NCI-H1694 treated with DMSO at 0.1 percent for 48 hours (cell line): Measurements from ENCODE around the gene RGS3.

Experiments
- DNase-seq: peaks from one replicate; lab custom pipeline; 2025; lab: John Stamatoyannopoulos, UW

Gene RGS3

DNA sequence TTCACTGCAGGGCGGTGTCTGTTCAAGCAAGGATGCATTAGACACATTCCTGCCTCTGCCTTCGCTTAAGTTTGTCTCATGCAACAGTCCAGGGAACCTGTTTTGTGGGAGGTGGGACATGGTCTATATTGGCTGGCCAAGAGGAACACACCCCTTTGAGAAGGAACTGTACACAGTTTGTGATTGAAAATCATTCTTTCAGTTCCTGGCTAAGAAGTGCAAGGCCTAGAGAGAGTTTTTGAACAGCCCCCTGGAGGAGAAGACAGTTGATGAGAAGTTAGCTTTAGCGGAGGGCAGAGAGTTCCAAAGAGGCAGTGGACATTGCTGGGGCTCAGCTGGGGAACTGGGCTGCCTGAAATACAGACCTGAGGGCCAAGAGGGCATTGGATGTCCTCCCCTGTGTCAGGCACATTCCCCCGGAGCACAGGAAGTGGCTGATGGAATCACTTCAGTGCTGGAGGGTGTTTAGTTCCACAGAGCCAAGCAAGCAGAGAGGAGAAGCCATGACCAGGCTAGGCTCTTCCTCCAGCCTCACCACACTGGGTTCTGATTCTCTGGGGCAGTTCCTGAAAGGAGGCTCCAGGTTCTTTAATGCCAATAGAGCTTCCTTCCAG is 66.6 kb downstream of the RGS3 start:
- DNase-seq = no peak

DNA sequence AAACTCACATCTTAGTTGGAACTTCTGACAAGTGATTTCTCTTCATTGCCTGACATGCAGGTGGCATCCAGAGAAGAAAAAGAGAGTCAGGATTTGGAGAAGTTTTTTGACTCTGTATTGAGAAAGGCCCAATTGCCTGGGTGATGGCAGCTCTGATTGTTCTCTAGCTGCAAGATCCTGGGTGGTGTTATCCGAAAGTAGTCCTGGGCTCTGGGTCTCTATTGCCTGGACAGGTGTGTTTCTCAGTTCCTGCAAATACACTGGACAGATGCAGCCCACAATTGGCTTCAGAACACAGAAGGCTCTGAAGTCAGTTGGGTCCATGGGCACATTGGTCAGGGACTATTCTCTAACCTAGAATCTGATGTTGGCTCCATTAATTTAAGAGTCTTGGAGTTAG is 67.4 kb downstream of the RGS3 start:
- DNase-seq = no peak

DNA sequence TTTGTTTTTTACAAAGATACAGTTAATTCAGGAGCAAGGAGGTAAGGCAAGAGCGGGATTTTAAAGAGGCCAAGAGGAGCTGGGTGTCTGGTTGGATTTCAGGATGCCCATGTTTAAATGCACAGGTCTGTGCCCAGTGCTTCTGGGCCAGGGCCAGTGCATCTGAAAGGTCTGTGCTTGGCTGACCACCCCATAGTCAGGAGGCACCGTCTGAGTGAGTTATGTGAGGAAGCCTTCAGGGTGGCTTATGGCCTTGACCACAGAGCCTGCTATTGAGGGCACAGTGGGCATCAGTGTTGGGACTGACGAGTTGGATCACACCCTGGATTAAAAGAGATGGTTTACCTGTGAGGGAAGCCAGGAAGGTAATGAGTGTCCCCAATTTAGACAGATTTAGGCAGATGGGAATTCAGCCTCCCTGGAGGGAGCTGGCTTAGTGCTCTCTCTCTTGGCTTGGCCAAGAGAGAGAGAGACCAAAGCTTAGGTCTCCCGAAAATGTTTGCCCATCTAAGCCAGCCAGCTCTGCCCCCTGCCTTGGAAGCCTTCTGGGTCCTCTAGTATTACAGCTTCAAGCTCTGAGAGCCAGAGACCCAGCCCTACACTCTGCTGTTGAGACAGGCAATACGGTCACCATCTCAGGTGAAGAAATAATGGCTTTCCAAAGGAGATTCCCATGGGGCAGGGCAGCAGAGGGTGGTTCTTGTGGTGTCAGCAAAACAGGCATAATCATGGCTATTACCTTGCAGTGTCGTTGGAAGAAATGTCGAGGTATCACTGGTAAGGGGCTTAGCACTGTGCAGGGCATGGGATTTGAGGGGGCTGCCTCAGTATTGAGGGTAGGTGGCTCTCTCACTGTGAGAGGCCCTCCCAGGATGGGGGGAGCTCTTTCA is 68.6 kb downstream of the RGS3 start:
- DNase-seq = no peak

DNA sequence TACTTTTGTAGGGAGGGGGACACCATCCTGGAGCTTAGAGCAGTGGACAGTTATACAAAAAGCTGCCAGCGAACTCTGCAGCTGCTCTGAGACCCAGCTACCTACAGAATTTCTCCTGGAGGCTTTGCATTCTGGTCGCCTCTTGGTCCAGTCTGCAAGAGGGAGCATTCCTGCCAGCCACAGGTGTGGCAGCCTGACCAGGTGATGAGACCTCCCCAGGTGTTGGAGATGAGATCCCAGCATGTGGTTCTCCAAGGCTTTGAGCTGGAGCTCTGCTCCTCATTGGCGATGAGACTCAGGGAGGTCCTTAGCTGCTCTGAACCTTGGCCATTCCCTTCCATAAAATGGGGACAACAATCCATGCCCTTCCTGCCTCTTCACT is 69.3 kb downstream of the RGS3 start:
- DNase-seq = no peak

DNA sequence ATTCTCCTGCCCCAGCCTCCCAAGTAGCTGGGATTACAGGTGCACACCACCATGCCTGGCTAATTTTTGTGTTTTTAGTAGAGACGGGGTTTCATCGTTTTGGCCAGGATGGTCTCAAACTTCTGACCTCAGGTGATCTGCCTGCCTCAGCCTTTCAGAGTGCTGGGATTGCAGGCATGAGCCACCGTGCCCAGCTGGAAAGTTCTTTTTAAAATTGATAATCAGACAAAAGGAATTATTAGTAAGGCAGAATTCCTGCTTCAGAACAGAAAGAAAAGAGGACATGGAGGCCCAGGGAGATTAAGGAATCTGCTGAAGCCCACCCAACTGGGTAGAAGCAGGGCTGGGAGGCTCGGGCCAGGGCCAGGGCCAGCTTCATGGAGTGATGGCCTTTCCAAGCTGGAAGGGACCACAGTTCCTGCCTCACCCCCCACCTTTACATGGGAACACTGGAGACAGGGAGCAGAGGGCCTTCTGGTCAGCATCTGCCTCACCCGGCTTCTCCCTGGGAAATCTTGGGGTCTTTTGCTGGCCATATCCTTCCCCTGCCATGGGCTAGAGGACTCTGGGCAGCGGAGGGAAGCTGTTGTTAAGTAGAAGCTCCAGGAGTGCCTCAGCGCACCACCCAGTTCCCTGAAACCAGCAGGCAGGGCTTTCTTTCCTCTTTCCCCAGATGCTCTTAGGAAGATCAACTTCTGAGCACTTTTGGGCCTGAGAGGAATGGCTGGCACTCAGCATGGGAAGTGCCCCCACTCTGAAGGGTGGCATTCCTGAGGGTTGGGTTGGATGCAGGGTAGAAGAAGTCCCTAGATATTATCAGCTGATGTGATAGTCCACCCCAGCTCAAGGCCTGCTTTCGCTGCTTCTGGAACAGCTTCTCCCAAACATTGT is 70.1 kb downstream of the RGS3 start:
- DNase-seq = no peak

DNA sequence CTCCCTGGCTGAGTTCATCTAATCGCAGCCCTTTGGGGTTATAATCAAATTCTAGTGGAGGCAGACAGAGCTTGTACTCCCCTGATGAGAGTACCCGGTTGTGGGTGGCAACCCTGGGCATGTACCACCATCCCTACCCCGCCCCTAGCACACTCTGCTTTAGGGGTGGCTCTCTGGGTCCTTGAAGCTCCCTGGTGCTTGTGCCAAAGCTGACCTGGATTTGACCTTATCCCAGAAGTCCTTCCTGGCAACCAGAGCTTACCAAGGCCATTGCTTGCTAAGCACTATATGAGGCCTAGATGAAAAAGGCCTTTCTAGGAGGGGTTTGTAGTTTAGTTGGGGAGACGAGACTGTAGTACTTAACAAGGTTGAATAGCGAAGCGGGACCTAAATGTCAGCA is 72.2 kb downstream of the RGS3 start:
- DNase-seq = no peak

GRCh38 chr9:113536166-113536482 is 72.6 kb downstream of the RGS3 start:
- no peak for DNase-seq

GRCh38 chr9:113536483-113537228 is 73.1 kb downstream of the RGS3 start:
- DNase-seq = no peak

GRCh38 chr9:113537229-113537810 is 73.8 kb downstream of the RGS3 start:
- DNase-seq = no peak

DNA sequence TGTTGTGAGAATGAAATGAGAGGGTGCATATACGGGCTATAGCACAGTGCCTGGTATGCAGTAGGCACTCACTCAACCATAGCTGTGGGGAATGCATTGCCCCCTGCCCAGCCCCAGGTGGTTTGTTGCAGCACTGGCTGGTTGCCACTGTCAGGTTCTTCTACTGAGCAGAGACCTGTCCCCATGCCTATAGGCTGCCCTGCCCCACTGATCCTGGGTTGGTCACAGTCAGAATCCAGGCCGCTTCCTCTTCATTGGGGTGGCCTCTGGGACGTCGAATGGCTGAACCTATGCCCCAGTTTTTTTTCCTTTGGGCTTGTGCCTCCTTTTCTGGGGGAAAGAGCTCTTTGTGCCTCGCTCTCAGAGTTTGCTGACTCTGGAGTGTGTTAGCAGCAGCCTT is 74.6 kb downstream of the RGS3 start:
- DNase-seq = no peak

DNA sequence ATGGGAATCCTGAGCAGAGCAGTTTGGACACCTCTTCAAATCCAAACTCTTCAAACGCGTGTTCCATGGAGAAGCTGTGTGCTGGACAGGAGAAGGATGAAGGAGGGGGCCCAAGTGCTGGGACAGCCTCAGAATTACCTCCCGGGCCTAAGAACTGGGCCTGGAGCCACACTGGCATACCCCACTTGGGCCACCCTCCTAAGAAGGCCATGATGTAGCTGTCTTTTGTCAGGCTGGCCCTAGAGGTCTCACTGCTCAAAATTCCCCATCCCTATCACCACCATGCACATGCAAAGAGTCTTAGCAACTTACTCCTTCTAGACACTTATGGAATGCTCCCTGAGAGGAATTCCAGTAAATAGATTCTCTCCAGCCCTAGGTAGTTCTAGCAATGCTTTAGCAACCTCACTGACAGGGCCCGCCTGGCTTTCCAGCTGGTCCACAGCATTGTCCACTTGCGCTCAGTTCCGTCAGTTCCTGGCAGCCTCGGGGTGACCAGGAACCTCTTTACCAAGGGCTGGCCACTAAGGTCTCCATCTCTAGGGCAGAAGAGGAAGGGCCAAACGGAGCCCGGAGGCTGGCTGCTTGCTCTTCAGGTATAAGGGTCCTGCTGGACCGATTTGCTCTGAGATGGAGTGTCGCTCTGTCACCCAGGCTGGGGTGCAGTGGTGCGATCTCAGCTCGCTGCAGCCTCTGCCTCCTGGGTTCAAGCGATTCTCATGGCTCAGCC is 75.3 kb downstream of the RGS3 start:
- DNase-seq = no peak

DNA sequence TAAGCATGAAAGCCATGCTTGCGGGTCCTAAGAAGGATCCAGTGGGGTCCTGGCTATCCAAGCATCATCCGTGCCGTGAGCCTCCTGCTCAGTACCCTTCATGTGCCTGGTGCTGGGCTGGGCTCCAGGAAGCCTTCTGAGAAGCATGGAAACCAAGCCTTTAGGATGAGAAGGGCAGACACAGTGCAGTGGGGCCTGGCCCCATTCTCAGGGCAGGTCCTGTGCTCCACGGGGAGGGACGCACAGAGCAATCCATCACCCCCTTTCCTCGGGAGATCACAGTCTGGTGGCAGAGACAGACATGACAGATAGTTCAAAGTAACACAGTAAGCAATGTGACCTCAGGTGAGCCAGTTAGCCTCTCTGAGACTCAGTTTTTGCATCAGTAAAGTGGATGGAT is 76.9 kb downstream of the RGS3 start:
- no peak for DNase-seq

DNA sequence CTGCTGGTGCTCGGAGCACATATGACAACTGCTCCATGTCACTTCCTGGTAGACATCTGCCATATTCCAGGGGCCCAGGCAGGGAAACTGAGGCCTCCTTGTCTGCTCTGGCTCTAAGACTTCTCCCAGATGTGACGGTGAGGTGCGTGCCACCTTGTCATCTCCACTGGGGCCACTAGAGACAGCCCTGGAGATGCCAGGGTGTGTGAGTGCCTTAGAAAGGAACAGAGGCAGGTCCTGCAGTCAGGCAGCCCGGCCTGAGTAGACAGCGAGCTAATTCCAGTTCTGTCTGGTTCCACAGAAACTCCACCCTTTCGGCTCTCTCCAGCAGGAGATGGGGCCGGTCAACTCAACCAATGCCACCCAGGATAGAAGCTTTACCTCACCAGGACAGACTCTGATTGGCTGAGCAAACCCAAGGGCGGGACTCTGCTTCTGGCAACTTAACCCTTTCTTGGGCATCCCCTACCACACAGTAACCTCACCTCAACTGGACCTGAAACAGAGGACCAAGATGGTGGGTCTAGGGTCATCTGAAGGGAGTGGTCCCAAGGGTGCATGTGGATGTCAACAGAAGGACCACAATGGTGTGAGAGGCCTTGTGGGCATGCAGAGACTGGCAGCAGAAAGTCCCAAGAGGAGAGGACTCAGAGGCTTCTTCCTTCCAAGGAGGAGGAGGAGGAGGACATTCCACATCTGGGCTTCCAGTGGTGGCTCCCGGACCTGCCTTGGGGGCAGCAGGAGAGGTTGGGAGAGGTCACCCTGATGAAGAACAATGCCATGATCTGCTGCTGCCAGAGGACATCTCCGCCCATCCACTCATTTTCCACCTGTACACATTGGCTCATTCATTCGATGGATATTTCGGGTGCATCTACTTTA is 77.7 kb downstream of the RGS3 start:
- DNase-seq = no peak

GRCh38 chr9:113542006-113542405 is 78.5 kb downstream of the RGS3 start:
- no peak for DNase-seq

DNA sequence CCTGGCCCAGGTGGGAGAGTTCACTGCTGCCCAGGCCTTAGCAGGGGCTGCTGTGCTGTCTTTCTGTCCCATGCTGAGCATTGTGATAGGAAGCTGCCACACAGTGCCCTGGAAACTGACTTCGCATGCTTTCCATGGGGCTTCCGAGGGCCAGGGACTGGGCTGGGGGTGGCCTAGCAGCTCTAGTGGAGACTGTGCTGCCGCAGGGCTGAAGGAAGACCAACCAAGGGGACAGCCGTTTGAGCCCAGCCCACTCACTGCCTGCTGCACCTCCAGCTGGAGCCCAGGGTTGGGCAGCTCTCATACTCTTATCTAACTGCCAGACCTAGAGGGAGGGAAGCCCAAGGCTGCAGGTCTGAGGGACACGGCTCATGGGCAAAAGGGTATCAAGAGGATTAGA is 79.2 kb downstream of the RGS3 start:
- DNase-seq = no peak

- no peak for DNase-seq
Observed at GRCh38 chr9:113543296-113543981, 79.9 kb downstream of the RGS3 start.

DNA sequence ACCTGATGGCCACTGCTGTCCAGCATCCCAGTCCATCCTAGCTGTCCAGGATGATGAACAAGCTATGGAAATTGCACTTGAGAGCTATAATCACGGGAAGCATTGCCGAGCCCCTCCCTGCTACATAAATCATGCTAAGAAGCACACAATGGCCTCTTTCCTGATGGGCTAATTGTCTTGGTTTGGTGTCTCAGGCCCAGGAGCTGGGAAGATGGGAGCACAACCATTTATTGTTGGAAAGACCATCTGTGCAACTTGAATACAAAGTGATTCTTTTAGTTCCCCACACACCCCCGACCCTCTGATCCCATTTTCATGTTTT is 80.4 kb downstream of the RGS3 start:
- no peak for DNase-seq

GRCh38 chr9:113545068-113545467 is 81.5 kb downstream of the RGS3 start:
- DNase-seq = no peak

- DNase-seq = no peak
Observed at GRCh38 chr9:113546566-113546965, 83.0 kb downstream of the RGS3 start.

GRCh38 chr9:113547501-113547900 is 84.0 kb downstream of the RGS3 start:
- DNase-seq = no peak
